NCI-H128 (cell line): Measurements from ENCODE around the gene SLC4A11.
A peak's percentile ranks its signal among the peaks of the same experiment; 100 is the strongest.
"Not testable (repeated sequence)": the region's sequence is repeated elsewhere in the genome, so short reads cannot be mapped to it uniquely, and the experiment has no call there.

Experiments
- DNase-seq: peaks from one replicate; lab custom pipeline; 2025; ENCODE audit not compliant: unreplicated experiment; lab: John Stamatoyannopoulos, UW

The SLC4A11 gene

DNA sequence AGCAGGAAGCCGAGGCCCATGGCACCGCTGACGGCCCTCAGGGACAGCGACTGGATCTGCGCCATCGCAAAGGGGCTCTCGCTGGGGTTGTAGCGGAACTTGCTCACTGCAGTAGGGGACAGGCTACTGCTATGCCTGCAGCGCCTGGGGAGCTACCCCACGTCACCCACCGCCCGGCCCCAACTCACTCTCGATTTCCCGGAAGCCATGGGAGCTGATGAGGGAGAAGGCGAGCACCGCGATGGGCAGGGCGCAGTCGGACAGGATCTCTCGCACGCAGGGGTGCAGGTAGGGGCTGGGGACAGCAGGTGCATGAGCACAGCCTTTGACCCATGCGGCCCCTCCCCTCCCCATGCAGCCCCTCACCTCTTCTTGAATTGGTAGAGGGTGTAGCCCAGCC lies 9.8 kb downstream of the SLC4A11 start:
- DNase-seq = no peak

DNA sequence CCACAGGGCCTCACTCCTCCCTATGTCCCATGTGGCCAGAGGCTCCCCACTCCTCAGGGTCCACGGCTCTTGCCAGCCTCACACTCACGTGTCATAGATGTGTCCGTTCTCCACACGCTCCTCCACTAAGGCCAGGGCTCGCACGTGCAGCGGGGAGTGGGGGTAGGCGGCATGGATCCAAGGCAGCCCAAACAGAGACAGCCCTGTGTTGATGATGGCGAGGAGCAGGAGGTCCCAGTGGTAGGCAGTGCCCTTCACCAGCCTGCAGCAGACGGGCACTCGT lies 10.3 kb downstream of the SLC4A11 start:
- no peak for DNase-seq

DNA sequence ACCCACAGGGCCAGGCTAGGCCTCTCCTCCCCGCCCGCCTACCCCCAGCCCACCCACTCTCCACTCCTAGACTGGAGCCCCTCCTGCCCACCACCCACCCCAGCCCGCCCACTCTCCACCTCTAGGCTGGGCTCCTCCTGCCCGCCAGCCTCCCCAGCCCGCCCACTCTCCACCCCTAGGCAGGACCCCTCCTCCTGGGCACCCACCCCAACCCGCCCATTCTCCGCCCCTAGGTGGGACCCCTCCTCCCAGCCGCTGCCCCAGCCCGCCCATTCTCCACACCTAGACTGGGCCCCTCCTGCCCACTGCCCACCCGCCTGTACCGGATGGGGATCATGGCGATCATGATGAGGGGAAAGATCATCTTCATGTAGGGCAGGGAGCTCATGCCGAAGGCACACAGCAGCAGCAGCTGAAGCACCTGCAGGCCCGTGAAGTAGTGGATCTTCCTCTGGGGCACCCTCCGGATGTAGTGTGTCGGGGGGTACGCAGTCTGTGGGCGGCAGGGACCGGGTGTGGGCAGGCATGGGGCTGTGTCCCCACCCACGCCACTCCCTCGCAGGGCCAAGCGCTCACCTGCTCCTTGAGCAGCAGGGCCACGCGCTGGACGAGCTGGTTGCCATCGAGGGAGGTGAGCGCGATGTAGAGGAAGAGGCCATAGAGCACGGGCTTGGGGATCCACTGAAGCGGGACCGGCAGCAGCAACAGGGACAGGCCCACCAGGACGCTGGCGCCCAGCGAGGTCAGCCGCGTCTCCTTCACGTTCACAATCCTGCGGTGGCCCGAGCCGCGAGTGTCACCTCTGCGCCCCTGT lies 10.8 kb downstream of the SLC4A11 start:
- no peak for DNase-seq

DNA sequence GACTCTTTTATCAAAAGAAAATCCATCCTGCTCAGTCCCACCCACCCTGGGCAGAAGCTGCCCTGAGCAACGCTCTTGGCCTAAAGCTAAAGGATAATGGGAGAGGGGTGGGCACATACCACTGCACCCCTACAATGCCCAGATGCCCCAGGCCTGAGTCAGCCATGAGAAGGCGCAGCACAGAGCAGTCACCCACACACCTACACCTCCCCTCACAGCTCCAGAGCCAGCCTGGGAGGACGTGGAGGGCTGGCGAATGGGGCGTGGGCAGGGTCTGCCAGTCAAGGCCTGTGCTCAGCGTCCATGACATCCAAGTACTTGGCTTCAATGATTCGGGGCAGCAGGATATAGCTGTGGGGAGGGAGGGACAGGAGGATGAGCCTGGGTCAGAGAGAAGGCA lies 11.5 kb downstream of the SLC4A11 start:
- no peak for DNase-seq

DNA sequence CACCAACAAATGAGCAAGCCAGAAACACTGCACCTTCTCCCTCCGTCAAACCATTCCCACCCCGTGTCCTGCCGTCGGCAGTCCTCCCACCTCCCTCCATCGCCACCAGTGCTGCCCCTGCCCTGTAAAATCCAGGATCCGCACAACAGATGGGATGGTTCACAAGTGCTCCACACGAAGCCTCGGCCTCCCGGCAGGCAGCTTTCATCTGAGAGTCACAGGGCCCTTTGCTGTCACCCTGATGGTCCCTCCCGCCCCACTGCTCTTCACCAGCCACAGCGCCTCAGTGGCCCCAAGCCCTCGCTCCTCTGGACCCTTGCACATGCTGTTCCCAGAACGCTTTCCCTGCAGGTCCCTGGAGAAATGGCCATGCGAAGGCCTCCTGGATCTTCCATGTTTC lies 12.1 kb downstream of the SLC4A11 start:
- no peak for DNase-seq

DNA sequence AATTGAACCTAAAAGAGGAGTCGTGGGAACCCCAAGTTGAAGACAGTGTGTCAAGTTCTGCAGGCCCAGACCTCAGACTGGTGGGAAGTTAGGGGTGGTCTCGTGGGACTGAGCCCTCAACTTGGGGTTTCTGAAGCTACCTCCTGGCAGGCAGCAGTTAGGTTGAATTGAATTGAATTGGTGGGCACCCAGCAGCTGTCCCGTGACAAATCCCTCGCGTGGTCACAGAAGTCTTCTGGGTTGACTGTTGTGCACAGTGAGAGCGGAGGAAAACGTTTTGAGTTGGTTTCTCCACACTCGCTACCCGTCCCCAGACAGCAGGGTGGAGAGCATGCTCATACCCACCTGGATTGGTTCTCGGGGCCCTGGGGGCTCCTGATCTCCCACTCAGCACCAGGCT lies 12.9 kb downstream of the SLC4A11 start:
- DNase-seq = no peak

DNA sequence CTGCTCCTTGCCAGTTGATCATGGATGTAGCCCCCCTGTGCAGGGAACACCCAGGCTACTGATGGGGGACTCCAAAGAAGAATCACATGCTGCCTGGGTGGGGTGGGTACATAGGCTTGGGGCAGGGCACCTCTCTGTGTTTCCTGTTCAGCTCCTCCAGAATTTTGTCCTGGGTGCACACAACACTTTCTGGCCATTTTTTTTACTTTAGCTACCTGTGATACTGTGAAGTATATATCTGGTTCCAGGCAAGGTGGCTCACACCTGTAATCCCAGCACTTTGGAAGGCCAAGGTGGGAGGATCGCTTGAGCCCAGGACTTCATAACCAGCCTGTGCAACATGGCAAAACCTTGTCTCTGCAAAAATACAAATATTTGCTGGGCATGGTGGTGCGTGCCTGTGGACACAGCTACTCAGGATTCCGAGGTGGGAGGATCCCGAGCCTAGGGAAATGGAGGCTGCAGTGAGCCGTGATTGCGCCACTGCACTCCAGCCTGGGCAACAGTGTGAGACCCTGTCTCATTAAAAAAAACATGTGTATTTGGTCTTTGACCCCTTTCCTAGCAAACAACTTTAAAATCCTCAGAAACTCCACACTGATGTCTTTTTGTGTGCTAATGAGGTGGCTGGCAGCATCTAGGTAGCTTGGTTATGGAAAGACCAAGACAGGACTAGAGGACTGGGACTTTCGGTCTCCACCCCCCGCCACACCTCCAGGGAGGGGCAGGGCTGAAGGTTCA lies 14.1 kb downstream of the SLC4A11 start:
- DNase-seq = no peak

DNA sequence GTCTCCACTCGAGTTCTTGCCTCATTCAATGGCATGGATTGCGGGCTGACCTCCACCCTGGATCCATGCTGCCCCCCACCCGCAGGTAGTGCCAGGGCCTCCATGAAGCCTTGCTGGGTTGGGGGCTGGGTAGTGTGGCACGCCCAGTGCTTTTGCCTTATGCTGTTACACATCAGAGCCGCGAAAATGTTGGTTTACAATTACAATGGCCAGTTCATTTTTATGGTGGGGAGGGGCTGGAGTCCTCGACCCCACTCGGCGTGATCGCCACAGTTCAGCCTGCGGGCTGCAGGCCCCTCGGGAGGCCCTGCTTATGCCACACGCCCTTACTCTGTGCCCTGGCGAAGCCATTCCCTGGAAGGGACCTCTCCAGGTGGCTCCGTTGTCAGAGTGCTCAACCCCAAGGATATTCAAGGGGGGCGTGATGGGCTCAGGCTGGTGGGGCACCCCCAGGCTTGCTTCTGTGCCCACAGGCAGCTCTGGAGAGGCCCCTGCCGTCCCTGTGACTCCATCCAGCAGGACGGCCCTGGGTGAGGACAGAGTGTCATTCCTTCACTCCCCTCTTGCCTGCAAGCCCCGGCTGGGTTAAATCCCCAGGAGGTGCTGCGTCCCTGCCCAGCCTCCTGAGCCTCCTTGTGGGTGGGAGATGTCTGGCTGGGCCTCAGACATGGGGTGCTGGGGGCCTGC lies 14.9 kb downstream of the SLC4A11 start:
- DNase-seq = no peak

DNA sequence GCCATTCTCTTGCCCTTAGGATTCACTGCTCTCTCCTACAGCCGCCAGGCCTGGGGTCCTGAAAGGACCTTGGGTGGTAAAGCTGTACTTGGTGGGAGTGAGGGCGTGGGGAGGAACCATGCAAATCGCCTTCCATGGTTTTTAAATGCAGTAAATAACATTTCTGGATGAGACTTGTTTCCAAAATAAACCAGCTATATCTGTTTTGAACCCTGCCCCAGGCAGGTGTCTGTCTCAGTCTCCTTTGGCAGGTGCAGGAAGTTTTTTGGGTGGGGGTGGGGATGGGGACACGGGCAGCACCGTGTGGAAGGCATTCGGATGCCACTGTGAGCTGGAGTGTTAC lies 15.4 kb downstream of the SLC4A11 start:
- no peak for DNase-seq

DNA sequence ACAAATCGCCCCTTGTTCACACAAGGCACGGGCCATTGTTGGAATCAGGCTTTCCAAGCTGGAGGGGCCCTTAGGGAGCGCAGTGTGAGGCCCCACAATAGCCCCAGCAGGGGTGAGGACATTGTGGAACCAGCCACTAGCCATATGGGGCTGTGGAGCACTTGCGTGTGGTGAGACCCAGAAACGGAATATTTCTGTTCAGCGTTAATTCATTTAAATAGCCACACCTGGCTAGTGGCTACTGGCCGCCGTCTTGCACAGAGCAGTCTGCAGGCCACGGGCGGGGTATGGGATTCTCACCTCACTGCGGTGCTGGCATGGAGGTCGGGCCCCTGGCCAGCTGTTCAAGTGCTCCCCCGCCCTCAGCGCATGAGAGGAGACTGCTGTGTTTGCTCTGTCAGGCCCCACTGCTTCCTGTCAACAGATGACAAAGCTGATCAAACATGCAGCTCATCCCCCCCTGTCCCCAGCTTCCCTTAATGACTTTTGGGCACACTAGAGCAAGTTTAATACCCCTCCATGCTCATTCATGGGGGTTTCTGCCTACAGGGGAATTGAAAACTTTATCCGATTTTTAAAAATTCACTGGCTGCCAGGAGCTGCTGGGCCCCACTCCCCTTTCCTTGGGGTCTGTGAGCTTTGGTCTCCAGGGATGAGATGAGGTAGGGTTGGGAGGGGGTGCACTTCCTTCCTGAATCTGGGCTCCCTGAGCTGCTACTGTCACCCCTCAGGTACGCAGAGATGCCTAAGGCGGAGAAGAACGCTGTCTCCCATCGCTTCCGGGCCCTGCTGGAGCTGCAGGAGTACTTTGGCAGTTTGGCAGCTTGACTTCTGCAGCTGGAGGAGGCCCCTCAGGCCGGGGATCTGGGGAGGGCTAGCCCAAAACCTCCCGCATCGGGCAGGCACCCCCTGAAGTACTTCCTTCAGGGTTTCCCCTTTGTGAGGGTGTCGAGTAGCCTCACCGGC lies 16.1 kb downstream of the SLC4A11 start:
- peak; percentile 62 for DNase-seq

DNA sequence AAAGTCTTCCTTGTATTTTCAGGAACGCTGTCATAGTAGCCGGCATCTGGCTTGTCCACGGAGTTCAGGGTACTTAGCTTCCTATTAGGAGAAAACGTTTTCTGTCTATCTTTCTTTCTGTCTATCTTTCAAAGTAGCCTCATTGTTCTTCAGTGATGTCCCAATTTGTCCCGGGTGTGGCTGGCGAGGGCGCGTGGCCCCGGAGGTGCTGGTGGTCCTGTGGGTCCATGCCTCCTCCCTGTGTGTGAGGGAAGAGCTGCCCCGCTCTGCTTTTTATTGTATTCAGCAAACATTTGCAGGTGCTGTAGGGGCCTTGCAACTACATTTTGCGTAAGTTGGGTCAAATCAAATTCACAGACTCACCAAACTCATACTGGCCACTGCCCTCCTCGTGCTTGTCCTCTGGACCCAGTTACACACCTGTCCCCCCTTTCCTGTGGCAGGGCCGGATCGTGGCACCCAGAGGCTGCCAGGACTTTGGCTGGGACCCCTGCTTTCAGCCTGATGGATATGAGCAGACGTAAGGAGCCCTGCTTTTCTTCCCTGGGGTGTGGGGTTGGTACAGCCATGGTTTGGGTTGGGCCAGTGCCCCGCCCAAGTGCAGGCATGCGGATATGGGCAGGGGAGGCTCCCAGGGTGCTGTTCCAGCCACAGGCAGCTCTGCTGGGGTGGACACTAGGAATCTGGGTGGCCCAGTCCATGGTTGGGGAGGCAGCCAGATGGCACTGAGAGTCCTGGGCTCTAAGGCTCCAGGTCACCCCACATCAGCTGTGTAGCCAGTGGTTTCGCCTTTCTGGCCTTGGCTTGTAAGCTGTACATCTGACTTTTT lies 17.4 kb downstream of the SLC4A11 start:
- no peak for DNase-seq

DNA sequence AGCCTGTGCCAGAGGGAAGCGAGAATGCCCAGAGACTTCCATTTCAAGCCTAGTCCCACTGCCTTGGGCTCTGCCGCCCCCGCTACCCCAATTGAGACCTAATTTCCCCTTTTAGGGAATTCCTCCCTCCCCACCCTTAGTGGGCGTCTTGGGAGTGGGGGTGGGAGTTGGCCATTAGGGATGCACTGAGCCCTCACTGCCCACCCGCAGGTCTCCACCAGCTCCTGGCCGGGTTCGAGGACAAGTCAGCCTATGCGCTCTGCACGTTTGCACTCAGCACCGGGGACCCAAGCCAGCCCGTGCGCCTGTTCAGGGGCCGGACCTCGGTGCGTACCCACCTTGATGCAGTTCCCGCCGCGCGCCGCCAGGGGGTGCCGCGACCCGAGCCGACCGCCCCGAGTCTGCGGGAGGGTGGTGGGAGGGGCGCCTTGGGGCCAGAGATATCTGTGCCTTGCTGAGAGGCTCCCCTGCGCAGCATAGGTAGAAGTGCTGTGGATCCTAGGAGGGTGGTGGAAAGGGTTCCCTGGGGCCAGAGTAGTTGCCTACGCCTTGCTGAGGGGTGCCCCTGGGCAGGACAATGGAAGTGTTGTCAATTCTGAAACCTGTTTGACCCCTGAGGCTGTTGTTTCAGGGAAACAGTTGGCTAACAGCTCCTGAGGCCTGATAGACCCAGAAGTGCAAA lies 20.5 kb downstream of the SLC4A11 start:
- peak; percentile 20 for DNase-seq

DNA sequence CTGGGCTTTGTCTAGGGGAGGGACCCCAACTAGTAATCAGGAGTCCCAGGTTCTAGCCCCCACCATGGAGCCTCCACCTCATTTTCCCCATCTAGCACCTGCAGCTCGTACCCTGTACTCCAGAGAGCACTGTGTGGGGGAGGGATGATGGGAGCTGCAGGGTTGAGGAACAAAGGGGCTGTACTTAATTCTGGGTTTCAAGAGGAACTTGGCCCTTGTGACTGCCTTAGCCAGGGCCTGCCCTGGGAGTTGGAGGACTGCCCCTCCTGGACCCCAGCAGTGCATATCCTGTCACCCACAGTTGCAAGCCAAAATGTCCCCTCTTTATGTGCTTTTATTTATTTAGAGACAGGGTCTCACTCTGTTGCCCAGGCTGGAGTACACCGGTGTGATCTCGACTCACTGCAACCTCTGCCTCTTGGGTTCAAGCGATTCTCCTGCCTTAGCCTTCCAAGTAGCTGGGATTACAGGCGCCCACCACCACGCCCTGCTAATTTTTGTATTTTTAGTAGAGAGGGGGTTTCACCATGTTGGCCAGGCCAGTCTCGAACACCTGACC lies 23.6 kb downstream of the SLC4A11 start:
- not testable (repeated sequence) for DNase-seq

DNA sequence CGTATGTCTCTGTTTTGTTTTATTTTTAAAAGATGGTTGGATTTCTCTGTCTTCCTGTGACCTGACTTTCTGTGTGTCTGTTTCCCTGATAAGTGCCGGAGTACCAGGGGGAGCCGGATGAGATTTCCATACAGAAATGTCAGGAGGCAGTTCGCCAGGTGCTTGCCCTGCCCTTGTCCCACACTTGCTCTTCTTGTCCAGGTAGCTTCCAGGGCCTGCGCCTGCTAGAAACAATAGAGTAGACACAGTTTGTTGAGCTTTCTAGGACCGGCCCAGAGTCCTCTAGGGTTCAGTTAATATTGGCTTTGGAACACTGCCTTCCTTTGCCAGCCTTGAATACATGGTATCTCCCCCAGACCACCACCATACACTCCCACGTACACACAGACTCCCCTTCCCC lies 25.8 kb downstream of the SLC4A11 start:
- DNase-seq = no peak

DNA sequence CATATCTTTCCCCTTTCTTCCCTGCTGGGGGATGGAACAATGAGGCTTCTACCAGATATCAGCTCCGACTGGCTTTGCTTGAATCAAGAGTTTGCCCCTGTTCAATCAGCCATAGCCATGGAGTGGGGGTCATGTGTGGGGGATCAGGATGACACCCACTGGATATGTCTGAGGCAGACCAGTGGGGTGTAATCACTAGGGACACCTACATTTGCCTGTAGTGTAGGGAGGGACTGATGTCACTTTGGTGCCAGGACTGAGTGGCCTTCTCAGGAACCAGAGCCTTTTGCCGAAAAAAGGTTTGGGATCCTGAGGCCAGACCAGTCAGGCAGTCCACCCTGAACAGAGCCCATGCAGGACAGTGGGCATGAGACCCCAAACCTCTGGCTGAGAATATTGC lies 28.6 kb downstream of the SLC4A11 start:
- DNase-seq = no peak

DNA sequence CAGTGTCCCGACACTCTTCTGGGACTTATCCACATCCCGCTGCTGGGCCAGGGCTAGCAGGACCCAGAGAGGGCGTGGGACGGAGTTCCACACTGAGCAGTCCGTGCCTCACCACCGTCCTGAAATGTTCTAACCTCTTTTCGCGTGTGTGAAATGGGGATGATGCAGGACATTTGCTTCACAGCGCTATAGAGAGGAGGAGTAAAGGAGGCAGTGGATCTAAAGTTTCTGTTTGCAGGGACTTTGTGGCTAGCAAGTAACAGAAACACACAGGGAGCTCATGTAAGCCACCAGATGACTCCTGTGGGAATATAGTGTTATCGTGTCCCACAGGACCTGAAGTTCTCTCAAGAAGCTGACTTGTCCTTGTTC lies 29.1 kb downstream of the SLC4A11 start:
- DNase-seq = no peak

DNA sequence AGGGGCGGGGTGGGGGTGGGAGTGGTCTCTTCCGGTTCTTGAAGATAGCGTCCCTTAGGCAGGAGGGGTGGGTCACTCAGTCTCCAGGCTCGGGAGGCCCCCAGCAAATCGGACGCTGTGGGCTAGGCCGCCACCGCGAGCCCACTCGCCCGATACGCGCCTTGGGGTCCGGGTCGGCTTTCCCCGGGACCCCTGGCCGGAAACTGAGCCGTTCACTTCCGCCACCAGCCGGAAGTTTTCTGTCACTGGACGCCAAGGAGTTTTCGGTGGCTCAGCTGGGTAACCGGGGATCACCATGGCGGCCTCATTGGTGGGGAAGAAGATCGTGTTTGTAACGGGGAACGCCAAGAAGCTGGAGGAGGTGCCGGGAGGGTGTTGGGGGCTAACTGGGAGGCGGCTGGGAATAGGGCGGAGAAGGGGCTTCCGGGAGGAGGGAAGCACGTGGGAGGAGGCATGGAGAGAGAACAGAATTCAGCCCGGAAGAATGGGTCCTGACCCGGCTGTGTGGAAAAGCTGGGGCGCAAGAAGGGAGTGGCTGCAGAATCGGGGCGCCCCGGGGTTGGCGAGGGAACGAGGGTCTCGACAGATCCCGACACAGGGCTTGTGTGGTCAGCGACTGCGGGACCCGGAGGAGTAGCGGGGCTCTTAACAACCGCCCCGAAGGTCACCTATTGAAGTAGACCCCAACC lies 29.6 kb downstream of the SLC4A11 start, which contains the start of gene ITPA:
TSS of gene ITPA (plus strand) at position 242 of the 689 bp plus-strand sequence. CDS start at position 296, 54 bp downstream.
- no peak for DNase-seq

DNA sequence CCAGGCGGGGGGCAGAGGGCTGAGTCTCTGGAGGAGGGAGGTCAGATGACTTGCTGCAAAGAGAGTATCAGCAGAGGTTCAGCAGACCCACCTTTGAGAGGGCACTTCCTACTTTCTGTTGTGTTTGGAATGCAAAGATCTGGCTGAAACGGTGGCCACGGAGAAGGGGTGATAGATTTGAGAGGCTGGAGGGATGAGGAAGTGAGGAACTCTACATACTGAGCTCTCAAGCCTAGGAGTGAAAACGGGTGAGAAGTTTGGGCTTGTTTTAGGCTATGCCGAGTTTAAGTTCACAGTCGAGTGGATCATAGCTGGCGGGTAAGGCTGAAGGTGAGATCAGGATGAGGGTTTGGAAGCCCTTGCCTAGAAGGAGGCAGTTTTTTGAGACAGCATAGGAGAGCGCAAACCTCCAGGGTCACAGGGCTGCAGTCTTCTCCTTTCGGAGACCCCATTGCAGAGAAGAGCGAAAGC lies 30.2 kb downstream of the SLC4A11 start:
- no peak for DNase-seq
